ENCODE data around the gene TOGARAM1.

The TOGARAM1 gene

GRCh38 chr14:45015133-45015532, 53.1 kb downstream of the TOGARAM1 start:
- TF ChIP-seq CTCF (IDR thresholded peaks at IDR 0.05; ENCODE audit: low read depth, low read length) = no peak
- Histone ChIP-seq H3K36me3 (no peaks in the 10 kb centered on the region), H3K27me3 (ENCODE audit: insufficient read depth, low read depth, severe bottlenecking) (no peaks in the 10 kb centered on the region), H3K4me3 (ENCODE audit: low read depth, low read length) (no peak overlapping the region), H3K27ac (no peak overlapping the region), H3K9me3 (ENCODE audit: severe bottlenecking) (no peaks in the 10 kb centered on the region)
- DNase-seq = no peak

GRCh38 chr14:45028107-45028626, 66.2 kb downstream of the TOGARAM1 start:
- H3K9me3 ChIP-seq (ENCODE audit: severe bottlenecking) = no peaks in the 10 kb centered on the region
- H3K27me3 ChIP-seq (ENCODE audit: insufficient read depth, low read depth, severe bottlenecking) = no peaks in the 10 kb centered on the region
- H3K4me3 ChIP-seq (ENCODE audit: low read depth, low read length) = no peak overlapping the region
- no peak for DNase-seq
- H3K27ac ChIP-seq = no peak overlapping the region
- H3K36me3 ChIP-seq = peaks cover 10% of the 10 kb centered on the region; the same call in 1 of the 2 replicates
- TF ChIP-seq CTCF (IDR thresholded peaks at IDR 0.05; ENCODE audit: low read depth, low read length) = no peak

- Histone ChIP-seq H3K27ac (no peak overlapping the region), H3K36me3 (peaks cover 19% of the 10 kb centered on the region), H3K4me3 (ENCODE audit: low read depth, low read length) (no peak overlapping the region), H3K9me3 (ENCODE audit: severe bottlenecking) (no peaks in the 10 kb centered on the region), H3K27me3 (ENCODE audit: insufficient read depth, low read depth, severe bottlenecking) (no peaks in the 10 kb centered on the region)
- TF ChIP-seq CTCF (IDR thresholded peaks at IDR 0.05; ENCODE audit: low read depth, low read length) = no peak
- DNase-seq = no peak
These were observed 72.7 kb downstream of the TOGARAM1 start for GRCh38 chr14:45034730-45035129.

- no peak for DNase-seq
- no peaks in the 10 kb centered on the region for H3K27me3 ChIP-seq (ENCODE audit: insufficient read depth, low read depth, severe bottlenecking)
- H3K4me3 ChIP-seq (ENCODE audit: low read depth, low read length) = no peak overlapping the region
- H3K36me3 ChIP-seq = peaks cover 12% of the 10 kb centered on the region
- no peak overlapping the region for H3K27ac ChIP-seq
- H3K9me3 ChIP-seq (ENCODE audit: severe bottlenecking) = no peaks in the 10 kb centered on the region
- no peak for TF ChIP-seq CTCF (IDR thresholded peaks at IDR 0.05; ENCODE audit: low read depth, low read length)
These were observed 76.3 kb downstream of the TOGARAM1 start for GRCh38 chr14:45038256-45038655.

GRCh38 chr14:45038865-45039264, 76.9 kb downstream of the TOGARAM1 start:
- Histone ChIP-seq H3K9me3 (ENCODE audit: severe bottlenecking) (no peaks in the 10 kb centered on the region), H3K27ac (no peak overlapping the region), H3K27me3 (ENCODE audit: insufficient read depth, low read depth, severe bottlenecking) (no peaks in the 10 kb centered on the region), H3K36me3 (peaks cover 8% of the 10 kb centered on the region), H3K4me3 (ENCODE audit: low read depth, low read length) (no peak overlapping the region)
- no peak for TF ChIP-seq CTCF (IDR thresholded peaks at IDR 0.05; ENCODE audit: low read depth, low read length)
- DNase-seq = no peak

GRCh38 chr14:45039390-45039789, 77.4 kb downstream of the TOGARAM1 start:
- Histone ChIP-seq H3K27me3 (ENCODE audit: insufficient read depth, low read depth, severe bottlenecking) (no peaks in the 10 kb centered on the region), H3K4me3 (ENCODE audit: low read depth, low read length) (no peak overlapping the region), H3K9me3 (ENCODE audit: severe bottlenecking) (no peaks in the 10 kb centered on the region), H3K27ac (no peak overlapping the region), H3K36me3 (peaks cover 7% of the 10 kb centered on the region)
- no peak for TF ChIP-seq CTCF (IDR thresholded peaks at IDR 0.05; ENCODE audit: low read depth, low read length)
- no peak for DNase-seq
